PC-3 (cell line): Measurements from ENCODE around the gene TMEM229A. TPM values are rescaled to one million over a fixed set of nuclear protein-coding genes. Genes with fewer than 3 reads are reported as not detected.

Experiments used
- ATAC-seq: fragments of 200-7000 bp; cut with Tn5 transposase; 2 replicates; pipeline ENCODE4 v1.9.1; 2020; ENCODE audit warnings: mild to moderate bottlenecking, moderate library complexity
- BruUV-seq: library from RNA; stranded (reverse); fragments of 400-500 nt; replicated peaks from 2 replicates; lab custom pipeline; 2021; lab: Mats Ljungman, UMichigan
- CTCF ChIA-PET: fragments of 300-600 bp; sonication (Branson Sonifier 250); formaldehyde crosslinking; loops from one replicate; lab custom pipeline; 2022; ENCODE audit warnings: antibody characterized with exemption; lab: Charles Lee
- POLR2A ChIA-PET: fragments of 300-600 bp; sonication (Branson Sonifier 250); formaldehyde crosslinking; loops from one replicate; lab custom pipeline; 2022; ENCODE audit warnings: antibody characterized with exemption; ENCODE audit not compliant: unreplicated experiment; lab: Charles Lee
- DNase-seq: peaks from one replicate; pipeline ENCODE4 v3.0.0-alpha.2; 2015
- H2AFZ ChIP-seq: fragments of 300-600 bp; sonication (generic); 2 replicates; pipeline ENCODE4 v1.6.0; 2016; ENCODE audit warnings: antibody characterized with exemption, low read length
- H3F3A ChIP-seq: fragments of 300-600 bp; sonication (generic); one replicate; pipeline ENCODE4 v1.6.0; 2017; ENCODE audit warnings: antibody characterized with exemption, low read length, control low read depth, mild to moderate bottlenecking; ENCODE audit not compliant: unreplicated experiment
- H3K27ac ChIP-seq: fragments of 300-600 bp; sonication (generic); 2 replicates; pipeline ENCODE4 v1.5.1; 2016; ENCODE audit warnings: mild to moderate bottlenecking, low read length
- H3K27me3 ChIP-seq: fragments of 300-600 bp; sonication (generic); 2 replicates; pipeline ENCODE4 v1.6.1; 2016; ENCODE audit warnings: low read length, mixed read lengths
- H3K36me3 ChIP-seq: fragments of 300-600 bp; sonication (generic); 2 replicates; pipeline ENCODE4 v1.6.1; 2016; ENCODE audit warnings: low read depth, mixed run types, low read length, mixed read lengths
- H3K4me1 ChIP-seq: fragments of 300-600 bp; sonication (generic); 2 replicates; pipeline ENCODE4 v1.5.1; 2016; ENCODE audit warnings: low read length; ENCODE audit not compliant: insufficient read depth
- H3K4me2 ChIP-seq: fragments of 300-600 bp; sonication (generic); 2 replicates; pipeline ENCODE4 v1.6.0; 2016; ENCODE audit warnings: low read length
- H3K4me3 ChIP-seq: fragments of 300-600 bp; sonication (generic); 2 replicates; pipeline ENCODE4 v1.5.1; 2016; ENCODE audit warnings: mild to moderate bottlenecking, low read length, mixed read lengths
- H3K79me2 ChIP-seq: fragments of 300-600 bp; sonication (generic); 2 replicates; pipeline ENCODE4 v1.6.1; 2017; ENCODE audit warnings: low read length, mixed read lengths
- H3K9ac ChIP-seq: fragments of 300-600 bp; sonication (generic); 2 replicates; pipeline ENCODE4 v1.6.0; 2016; ENCODE audit warnings: mild to moderate bottlenecking, low read length
- H3K9me2 ChIP-seq: fragments of 300-600 bp; sonication (generic); replicated peaks from 2 replicates; pipeline ENCODE4 v1.6.1; 2016; ENCODE audit warnings: mixed run types, low read length, mixed read lengths
- H3K9me3 ChIP-seq: fragments of 300-600 bp; sonication (generic); 2 replicates; pipeline ENCODE4 v1.6.1; 2016; ENCODE audit warnings: low read length, mixed read lengths
- H4K20me1 ChIP-seq: fragments of 300-600 bp; sonication (generic); 2 replicates; pipeline ENCODE4 v1.6.1; 2016; ENCODE audit warnings: low read length, mixed read lengths
- EZH2 ChIP-seq: fragments of 300-600 bp; sonication (generic); IDR thresholded peaks from one replicate; pipeline ENCODE4 v1.6.1; 2017; ENCODE audit warnings: antibody characterized with exemption, mild to moderate bottlenecking, low read length; ENCODE audit not compliant: unreplicated experiment
- EZH2phosphoT487 ChIP-seq: fragments of 300-600 bp; sonication (generic); IDR thresholded peaks from 2 replicates; pipeline ENCODE4 v1.6.1; 2018; ENCODE audit warnings: mild to moderate bottlenecking, antibody characterized with exemption, low read length, borderline replicate concordance
- intact Hi-C: fragments of 100-400 bp; cut with micrococcal nuclease; formaldehyde crosslinking; loops from 2 replicates; pipeline ENCODE4 v1.9.0; 2023
- total RNA-seq: library from RNA; depleted of rRNA; stranded (reverse); fragments of >200 nt; gene quantifications from 2 replicates; pipeline ENCODE4 v1.2.3, GENCODE V29; 2014
- TF ChIP-seq, protein P1 (sequence below): fragments of 300-600 bp; sonication (generic); conservative IDR thresholded peaks from 2 replicates; pipeline ENCODE4 v1.5.1; 2017; ENCODE audit warnings: antibody characterized with exemption, low read depth, mild to moderate bottlenecking, low read length

TMEM229A gene
- total RNA-seq, 1 experiment from 2014 or later = not detected

DNA sequence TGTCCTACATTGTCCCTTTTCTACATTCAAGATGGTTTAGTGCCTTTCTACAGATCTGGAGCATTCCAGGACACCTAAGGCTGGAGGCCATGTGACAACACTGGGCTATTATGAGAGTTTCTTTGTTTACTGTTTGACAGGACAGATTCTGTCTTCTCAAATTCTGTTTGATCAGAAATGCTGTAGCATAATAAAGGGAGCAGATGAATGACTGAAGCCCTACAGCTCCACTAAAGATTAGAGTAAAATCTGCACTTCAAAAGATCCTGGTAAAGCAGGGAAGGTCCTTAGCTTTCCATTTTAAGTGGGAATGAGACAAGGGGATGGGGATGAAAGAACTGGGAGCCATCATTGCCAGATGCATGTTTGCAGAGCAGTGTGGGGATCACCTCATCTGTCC lies 38.4 kb downstream of the TMEM229A start:
- Histone ChIP-seq H3K27me3 (0 out of 2 replicates have a peak, but pooled peaks cover 9% of the 10 kb centered on the region), H4K20me1 (no peaks in the 10 kb centered on the region), H3K4me2 (no peak overlapping the region), H3K27ac (no peak overlapping the region), H3F3A (no peaks in the 10 kb centered on the region), H3K9me2 (no peaks in the 10 kb centered on the region), H3K4me3 (no peak overlapping the region), H2AFZ (no peak overlapping the region), H3K9me3 (no peaks in the 10 kb centered on the region), H3K9ac (no peak overlapping the region), H3K79me2 (no peaks in the 10 kb centered on the region), H3K36me3 (no peaks in the 10 kb centered on the region), H3K4me1 (no peaks in the 10 kb centered on the region)
- ChIA-PET CTCF (no interaction called here), POLR2A (no interaction called here)
- DNase-seq (no peak), ATAC-seq (no peak)
- TF ChIP-seq EZH2phosphoT487 = no peak
- TF ChIP-seq, protein P1, sequence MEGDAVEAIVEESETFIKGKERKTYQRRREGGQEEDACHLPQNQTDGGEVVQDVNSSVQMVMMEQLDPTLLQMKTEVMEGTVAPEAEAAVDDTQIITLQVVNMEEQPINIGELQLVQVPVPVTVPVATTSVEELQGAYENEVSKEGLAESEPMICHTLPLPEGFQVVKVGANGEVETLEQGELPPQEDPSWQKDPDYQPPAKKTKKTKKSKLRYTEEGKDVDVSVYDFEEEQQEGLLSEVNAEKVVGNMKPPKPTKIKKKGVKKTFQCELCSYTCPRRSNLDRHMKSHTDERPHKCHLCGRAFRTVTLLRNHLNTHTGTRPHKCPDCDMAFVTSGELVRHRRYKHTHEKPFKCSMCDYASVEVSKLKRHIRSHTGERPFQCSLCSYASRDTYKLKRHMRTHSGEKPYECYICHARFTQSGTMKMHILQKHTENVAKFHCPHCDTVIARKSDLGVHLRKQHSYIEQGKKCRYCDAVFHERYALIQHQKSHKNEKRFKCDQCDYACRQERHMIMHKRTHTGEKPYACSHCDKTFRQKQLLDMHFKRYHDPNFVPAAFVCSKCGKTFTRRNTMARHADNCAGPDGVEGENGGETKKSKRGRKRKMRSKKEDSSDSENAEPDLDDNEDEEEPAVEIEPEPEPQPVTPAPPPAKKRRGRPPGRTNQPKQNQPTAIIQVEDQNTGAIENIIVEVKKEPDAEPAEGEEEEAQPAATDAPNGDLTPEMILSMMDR = no peak
- TF ChIP-seq EZH2 = no peak
- BruUV-seq = no TSS peak
- intact Hi-C loops = no loop called here

GRCh38 chr7:123993996-123994395 lies 38.9 kb downstream of the TMEM229A start:
- no peak overlapping the region for H3K27ac ChIP-seq
- TF ChIP-seq, protein P1 = no peak
- TF ChIP-seq EZH2phosphoT487 (no peak), EZH2 (no peak)
- no peaks in the 10 kb centered on the region for H3K4me1 ChIP-seq
- H3K36me3 ChIP-seq = no peaks in the 10 kb centered on the region
- no TSS peak for BruUV-seq
- no peaks in the 10 kb centered on the region for H4K20me1 ChIP-seq
- no peaks in the 10 kb centered on the region for H3K79me2 ChIP-seq
- no peak for DNase-seq
- ATAC-seq = no peak
- H2AFZ ChIP-seq = no peak overlapping the region
- intact Hi-C loops = no loop called here
- no peak overlapping the region for H3K4me2 ChIP-seq
- 0 out of 2 replicates have a peak, but pooled peaks cover 9% of the 10 kb centered on the region for H3K27me3 ChIP-seq
- H3K4me3 ChIP-seq = no peak overlapping the region
- POLR2A ChIA-PET = no interaction called here
- CTCF ChIA-PET = no interaction called here
- H3K9me2 ChIP-seq = no peaks in the 10 kb centered on the region
- no peak overlapping the region for H3K9ac ChIP-seq
- H3K9me3 ChIP-seq = no peaks in the 10 kb centered on the region
- no peaks in the 10 kb centered on the region for H3F3A ChIP-seq

GRCh38 chr7:123992913-123993518 lies 39.9 kb downstream of the TMEM229A start:
- H4K20me1 ChIP-seq = no peaks in the 10 kb centered on the region
- H3K4me3 ChIP-seq = no peak overlapping the region
- H2AFZ ChIP-seq = no peak overlapping the region
- no peaks in the 10 kb centered on the region for H3K79me2 ChIP-seq
- no peak overlapping the region for H3K4me2 ChIP-seq
- intact Hi-C loops = no loop called here
- ATAC-seq (no peak), DNase-seq (no peak)
- BruUV-seq = no TSS peak
- no peaks in the 10 kb centered on the region for H3K4me1 ChIP-seq
- TF ChIP-seq EZH2 (no peak), EZH2phosphoT487 (no peak)
- TF ChIP-seq, protein P1 = no peak
- CTCF ChIA-PET = no interaction called here
- H3K9me2 ChIP-seq = no peaks in the 10 kb centered on the region
- POLR2A ChIA-PET = no interaction called here
- no peak overlapping the region for H3K27ac ChIP-seq
- H3K9me3 ChIP-seq = no peaks in the 10 kb centered on the region
- H3K36me3 ChIP-seq = no peaks in the 10 kb centered on the region
- H3K9ac ChIP-seq = no peak overlapping the region
- no peaks in the 10 kb centered on the region for H3F3A ChIP-seq
- 0 out of 2 replicates have a peak, but pooled peaks cover 9% of the 10 kb centered on the region for H3K27me3 ChIP-seq
